Mesenteric fat pad (tissue), 1 donor: ENCODE results near the gene BCL2L1. TPM values are rescaled to one million over a fixed set of nuclear protein-coding genes. Genes with fewer than 3 reads are reported as not detected.

Experiments
- DNase-seq: peaks from one replicate; pipeline ENCODE4 v3.0.0-alpha.2; 2020; ENCODE audit warnings: low spot score
- total RNA-seq: library from RNA; stranded (reverse); fragmentation: NEBNext Ultra II Directional; extraction: Animal tissue kit (Norgen Biotek cat#: 25700); gene quantifications from one replicate; pipeline ENCODE4 v1.2.1, GENCODE V29; 2021
- donor health status: DM: yes; HTN: yes; CAD: no.

BCL2L1 gene
- total RNA-seq, 1 donor from 2014 or later: 135 TPM

DNA sequence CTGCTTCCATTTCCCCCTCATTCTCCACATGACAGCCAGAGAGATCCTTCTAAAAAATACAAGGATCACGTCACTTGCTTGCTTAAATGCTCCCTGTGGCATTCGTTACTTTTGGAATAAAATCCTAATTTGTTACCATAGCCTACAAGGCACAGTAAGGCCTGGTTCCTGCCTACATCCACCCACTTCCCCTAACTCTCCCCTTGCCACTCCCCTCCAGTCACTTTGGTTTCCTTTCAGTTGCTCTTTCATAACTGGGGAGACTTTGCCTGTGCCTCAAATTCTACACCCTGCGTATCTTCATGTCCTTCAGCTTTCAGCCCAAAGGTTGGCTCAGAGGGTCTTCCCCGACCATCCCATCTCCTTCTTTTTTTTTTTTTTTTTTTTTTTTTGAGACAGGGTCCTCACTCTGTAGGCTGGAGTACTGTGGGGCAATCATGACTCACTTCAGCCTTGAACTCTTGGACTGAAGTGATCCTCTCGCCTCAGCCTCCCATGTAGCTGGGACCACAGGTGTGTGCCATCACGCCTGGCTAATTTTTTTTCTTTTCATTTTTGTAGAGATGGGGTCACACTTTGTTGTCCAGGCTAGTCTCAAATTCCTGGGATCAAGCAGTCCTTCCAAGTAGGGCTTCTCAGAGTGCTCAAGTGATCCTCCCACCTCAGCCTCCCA, 105.1 kb downstream of the BCL2L1 start:
- no peak for DNase-seq

DNA sequence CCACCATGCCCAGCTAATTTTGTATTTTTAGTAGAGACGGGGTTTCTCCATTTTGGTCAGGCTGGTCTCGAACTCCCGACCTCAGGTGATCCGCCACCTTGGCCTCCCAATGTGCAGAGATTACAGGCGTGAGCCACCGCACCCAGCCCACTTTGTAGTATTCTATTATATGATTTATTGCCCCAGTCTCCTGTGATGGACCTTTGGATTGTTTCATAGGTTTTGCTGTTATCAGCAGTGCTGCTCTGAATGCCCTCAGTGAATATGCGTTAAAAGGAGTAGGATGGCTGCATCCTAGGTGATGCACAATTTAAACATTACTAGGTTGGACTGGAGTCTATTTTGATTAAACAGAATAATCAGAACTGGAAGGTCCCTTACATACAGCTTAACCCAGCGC, 107.3 kb downstream of the BCL2L1 start:
- no peak for DNase-seq

Other genes starting within 250 kb of the BCL2L1 start
- 1.7 TPM for gene DEFB124, start 247.7 kb downstream of the BCL2L1 start, total RNA-seq
- gene REM1, start 247.6 kb downstream of the BCL2L1 start, total RNA-seq: 2.7 TPM
- 186 TPM for gene HM13, start 208.4 kb downstream of the BCL2L1 start, total RNA-seq
- gene ID1, start 117.6 kb downstream of the BCL2L1 start, total RNA-seq: 223 TPM
- 2.3 TPM for gene COX4I2, start 85.0 kb downstream of the BCL2L1 start, total RNA-seq
- 1.1 TPM for gene TPX2, start 16.4 kb upstream of the BCL2L1 start, total RNA-seq
- gene MYLK2, start 96.5 kb upstream of the BCL2L1 start, total RNA-seq: not detected
- not detected for gene FOXS1, start 122.7 kb upstream of the BCL2L1 start, total RNA-seq
- gene DUSP15, start 147.7 kb upstream of the BCL2L1 start, total RNA-seq: 0.77 TPM
- gene TTLL9, start 147.8 kb upstream of the BCL2L1 start, total RNA-seq: 0.13 TPM
- gene PDRG1, start 229.2 kb upstream of the BCL2L1 start, total RNA-seq: 5.9 TPM
- not detected for gene XKR7, start 245.3 kb upstream of the BCL2L1 start, total RNA-seq